Erythroblast (primary cell): ENCODE results near the gene SLC66A3.

ENCODE experiments used
- GATA1 ChIP-seq: IDR thresholded peaks from 2 replicates; pipeline ENCODE4 v1.6.1; 2011; ENCODE audit warnings: low read depth, mild to moderate bottlenecking, control low read depth, low read length, moderate library complexity
- POLR2A ChIP-seq: IDR thresholded peaks from 2 replicates; pipeline ENCODE4 v1.6.1; 2011; ENCODE audit warnings: mild to moderate bottlenecking, low read length

DNA sequence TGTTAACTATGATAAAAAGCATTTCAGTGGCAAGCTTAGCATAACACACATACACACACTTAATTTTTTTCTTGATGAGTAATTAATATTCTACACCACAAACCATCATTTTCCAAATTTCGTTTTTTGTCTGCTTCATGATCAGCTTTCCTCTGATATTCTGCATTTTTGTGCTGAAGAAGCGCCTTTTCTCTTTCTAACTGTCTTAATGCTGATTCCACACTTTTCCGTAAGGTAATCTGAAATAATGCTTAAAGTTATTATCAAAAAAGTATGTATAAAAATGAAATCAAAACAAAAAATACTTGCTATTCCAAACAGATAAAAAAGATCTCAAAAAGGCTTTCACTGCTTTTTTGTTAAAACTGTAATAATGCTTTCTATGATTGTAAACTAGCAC, 60.1 kb downstream of the SLC66A3 start:
- TF ChIP-seq POLR2A = no peak
- TF ChIP-seq GATA1 = no peak
